ENCODE results near the gene CATSPER1.

The CATSPER1 gene

GRCh38 chr11:65972116-65972515 is 54.2 kb downstream of the CATSPER1 start:
- no peak for ATAC-seq (ENCODE audit: insufficient read depth, low read depth)
- Histone ChIP-seq H3K36me3 (ENCODE audit: insufficient read depth, low read length) (peaks cover 76% of the 10 kb centered on the region), H3K4me3 (ENCODE audit: low read depth in 1 of 2, low read length in 2 of 2) (no peak overlapping the region), H2AFZ (ENCODE audit: low read depth, low read length) (no peak overlapping the region), H3K27me3 (ENCODE audit: insufficient read depth, low read length, poor library complexity) (no peaks in the 10 kb centered on the region), H3K9me3 (ENCODE audit: insufficient read depth, low read length, severe bottlenecking) (no peaks in the 10 kb centered on the region), H3K9ac (ENCODE audit: low read depth, low read length) (no peak overlapping the region), H3K79me2 (ENCODE audit: insufficient read depth, low read length) (peaks cover 6% of the 10 kb centered on the region), H3K4me1 (ENCODE audit: insufficient read depth, low read length) (no peaks in the 10 kb centered on the region), H3K4me2 (ENCODE audit: insufficient read depth, low read length) (no peak overlapping the region), H4K20me1 (ENCODE audit: insufficient read depth, low read length) (peaks cover 18% of the 10 kb centered on the region; the same call in 1 of the 2 replicates), H3K27ac (ENCODE audit: low read length) (no peak overlapping the region)
- TF ChIP-seq EZH2 (IDR thresholded peaks at IDR 0.05; ENCODE audit: borderline replicate concordance, low read depth, low read length, severe bottlenecking), result no peak
- no peak for TF ChIP-seq CTCF (IDR thresholded peaks at IDR 0.05; ENCODE audit: borderline replicate concordance, extremely low read depth, low read length, poor library complexity, severe bottlenecking)
- no peak for DNase-seq

- H4K20me1 ChIP-seq (ENCODE audit: insufficient read depth, low read length), result peaks cover 35% of the 10 kb centered on the region; the same call in 1 of the 2 replicates
- no peak for ATAC-seq (ENCODE audit: insufficient read depth, low read depth)
- H2AFZ ChIP-seq (ENCODE audit: low read depth, low read length), result no peak overlapping the region
- no peak for DNase-seq
- no peak overlapping the region for H3K4me2 ChIP-seq (ENCODE audit: insufficient read depth, low read length)
- H3K9me3 ChIP-seq (ENCODE audit: insufficient read depth, low read length, severe bottlenecking), result no peaks in the 10 kb centered on the region
- H3K4me1 ChIP-seq (ENCODE audit: insufficient read depth, low read length), result peaks cover 6% of the 10 kb centered on the region
- peaks cover 87% of the 10 kb centered on the region for H3K36me3 ChIP-seq (ENCODE audit: insufficient read depth, low read length)
- H3K4me3 ChIP-seq (ENCODE audit: low read depth in 1 of 2, low read length in 2 of 2), result no peak overlapping the region
- H3K9ac ChIP-seq (ENCODE audit: low read depth, low read length), result no peak overlapping the region
- TF ChIP-seq CTCF (IDR thresholded peaks at IDR 0.05; ENCODE audit: borderline replicate concordance, extremely low read depth, low read length, poor library complexity, severe bottlenecking) (no peak), EZH2 (IDR thresholded peaks at IDR 0.05; ENCODE audit: borderline replicate concordance, low read depth, low read length, severe bottlenecking) (no peak)
- H3K79me2 ChIP-seq (ENCODE audit: insufficient read depth, low read length), result peaks cover 34% of the 10 kb centered on the region
- H3K27ac ChIP-seq (ENCODE audit: low read length), result no peak overlapping the region
- no peaks in the 10 kb centered on the region for H3K27me3 ChIP-seq (ENCODE audit: insufficient read depth, low read length, poor library complexity)
Observed at GRCh38 chr11:65968600-65969482, 57.4 kb downstream of the CATSPER1 start.

- no peaks in the 10 kb centered on the region for H3K9me3 ChIP-seq (ENCODE audit: insufficient read depth, low read length, severe bottlenecking)
- no peak overlapping the region for H3K4me2 ChIP-seq (ENCODE audit: insufficient read depth, low read length)
- peaks cover 20% of the 10 kb centered on the region for H3K4me1 ChIP-seq (ENCODE audit: insufficient read depth, low read length)
- H3K4me3 ChIP-seq (ENCODE audit: low read depth in 1 of 2, low read length in 2 of 2), result no peak overlapping the region
- H3K27me3 ChIP-seq (ENCODE audit: insufficient read depth, low read length, poor library complexity), result no peaks in the 10 kb centered on the region
- H2AFZ ChIP-seq (ENCODE audit: low read depth, low read length), result no peak overlapping the region
- H4K20me1 ChIP-seq (ENCODE audit: insufficient read depth, low read length), result peaks cover 47% of the 10 kb centered on the region
- no peak overlapping the region for H3K27ac ChIP-seq (ENCODE audit: low read length)
- H3K79me2 ChIP-seq (ENCODE audit: insufficient read depth, low read length), result peaks cover 48% of the 10 kb centered on the region
- peaks cover 83% of the 10 kb centered on the region for H3K36me3 ChIP-seq (ENCODE audit: insufficient read depth, low read length)
- ATAC-seq (ENCODE audit: insufficient read depth, low read depth), result no peak
- no peak overlapping the region for H3K9ac ChIP-seq (ENCODE audit: low read depth, low read length)
- no peak for DNase-seq
- TF ChIP-seq CTCF (IDR thresholded peaks at IDR 0.05; ENCODE audit: borderline replicate concordance, extremely low read depth, low read length, poor library complexity, severe bottlenecking), result no peak
- no peak for TF ChIP-seq EZH2 (IDR thresholded peaks at IDR 0.05; ENCODE audit: borderline replicate concordance, low read depth, low read length, severe bottlenecking)
Observed at GRCh38 chr11:65967329-65967934, 58.8 kb downstream of the CATSPER1 start.

Data from DND-41 (cell line).